HG03097 (cell line): ENCODE measurements around the gene FBXO5.
"Not testable (repeated sequence)": the region's sequence is repeated elsewhere in the genome, so short reads cannot be mapped to it uniquely, and the experiment has no call there.

Experiments
- ATAC-seq: cut with Tn5 transposase; IDR thresholded peaks from one replicate; pipeline ENCODE4 v1.9.1; 2021; ENCODE audit not compliant: unreplicated experiment, low FRiP score

Gene FBXO5

DNA sequence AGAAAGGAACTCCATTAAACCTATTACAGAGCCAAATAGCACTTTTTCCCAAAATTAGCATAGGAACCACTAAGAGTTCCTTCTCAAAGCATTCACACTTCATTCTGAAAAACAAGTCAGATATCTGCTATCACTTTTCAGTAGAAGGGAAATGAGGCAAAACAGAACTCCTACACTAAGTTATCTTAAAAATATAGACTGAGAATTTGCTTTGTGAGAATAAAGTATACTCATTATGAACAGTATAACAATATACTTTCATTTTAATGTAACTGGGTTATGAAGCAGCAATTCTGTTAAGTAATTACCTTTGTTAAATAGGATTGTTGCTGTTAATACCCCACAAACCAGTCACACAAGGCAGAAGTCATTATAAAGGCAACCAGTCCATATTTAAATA is 11.0 kb upstream of the FBXO5 start:
- ATAC-seq: no peak

DNA sequence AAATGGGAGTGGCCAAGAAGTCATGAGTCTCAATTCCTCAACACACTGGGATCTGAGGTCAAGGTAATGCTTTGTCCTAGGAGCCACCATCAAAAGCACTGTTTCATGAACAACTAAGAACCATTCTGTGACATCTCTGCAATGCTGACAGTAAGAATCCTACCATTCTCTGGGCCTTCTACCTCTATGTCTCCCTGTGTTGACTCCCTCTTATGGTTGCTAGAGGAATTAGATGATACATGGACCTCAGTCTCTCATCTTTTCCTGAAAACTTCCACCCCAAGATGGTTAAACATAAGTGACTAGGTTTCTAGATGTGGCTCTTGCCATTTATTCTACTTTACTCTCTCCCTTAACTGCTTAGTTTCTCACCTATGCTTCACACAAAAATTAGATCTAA is 10.6 kb upstream of the FBXO5 start:
- no peak for ATAC-seq

DNA sequence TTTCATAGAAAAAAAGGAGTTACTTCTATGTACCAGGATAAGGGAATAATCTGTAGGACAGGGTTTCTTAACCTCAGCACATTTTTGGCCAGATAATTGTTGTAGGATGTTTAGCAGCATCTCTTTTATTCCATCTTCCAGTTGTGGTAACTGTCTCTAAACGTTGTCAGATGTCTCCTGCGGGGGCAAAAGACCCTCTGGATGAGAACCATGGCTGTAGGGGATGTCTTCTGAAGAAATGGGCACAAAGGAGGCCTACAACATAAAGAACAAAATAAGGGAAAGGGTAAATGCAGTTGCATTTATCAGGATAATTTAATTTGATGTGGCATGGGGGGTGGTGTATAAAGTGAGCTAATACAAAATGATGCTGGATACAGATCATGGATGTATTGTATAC is 4.1 kb upstream of the FBXO5 start:
- ATAC-seq: no peak

DNA sequence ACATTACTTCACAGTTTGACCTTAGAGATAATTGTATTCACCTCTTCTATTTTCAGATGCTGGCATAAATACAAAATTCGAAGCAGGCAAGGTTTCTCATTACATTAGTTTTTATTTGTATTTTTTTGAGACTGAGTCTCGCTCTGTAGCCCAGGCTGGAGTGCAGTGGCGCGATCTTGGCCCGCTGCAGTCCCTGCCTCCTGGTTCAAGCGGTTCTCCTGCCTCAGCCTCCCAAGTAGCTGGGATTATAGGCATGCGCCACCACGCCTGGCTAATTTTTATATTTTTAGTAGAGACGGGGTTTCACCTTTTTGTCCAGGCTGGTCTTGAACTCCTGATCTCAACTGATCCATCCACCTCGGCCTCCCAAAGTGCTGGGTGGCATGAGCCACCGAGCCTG is 2.5 kb upstream of the FBXO5 start:
- not testable (repeated sequence) for ATAC-seq

DNA sequence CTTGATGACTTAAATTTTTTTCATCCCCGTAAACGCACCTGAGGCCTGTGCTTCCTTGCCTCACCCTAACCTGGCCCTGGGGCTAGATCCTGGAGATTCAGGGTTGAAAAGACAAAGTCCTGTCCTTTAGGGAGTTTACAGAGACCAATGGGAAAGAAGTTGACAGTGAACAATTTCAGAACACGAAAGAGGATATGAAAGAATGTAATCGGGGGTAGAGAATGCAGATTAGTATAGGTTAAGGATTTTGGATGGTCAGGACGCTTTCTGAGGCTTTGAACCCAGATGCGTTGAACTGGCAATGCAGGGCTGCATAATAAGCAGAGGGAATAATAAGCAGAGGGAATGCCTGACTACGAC is 1.7 kb upstream of the FBXO5 start:
- ATAC-seq: peak; percentile 25

DNA sequence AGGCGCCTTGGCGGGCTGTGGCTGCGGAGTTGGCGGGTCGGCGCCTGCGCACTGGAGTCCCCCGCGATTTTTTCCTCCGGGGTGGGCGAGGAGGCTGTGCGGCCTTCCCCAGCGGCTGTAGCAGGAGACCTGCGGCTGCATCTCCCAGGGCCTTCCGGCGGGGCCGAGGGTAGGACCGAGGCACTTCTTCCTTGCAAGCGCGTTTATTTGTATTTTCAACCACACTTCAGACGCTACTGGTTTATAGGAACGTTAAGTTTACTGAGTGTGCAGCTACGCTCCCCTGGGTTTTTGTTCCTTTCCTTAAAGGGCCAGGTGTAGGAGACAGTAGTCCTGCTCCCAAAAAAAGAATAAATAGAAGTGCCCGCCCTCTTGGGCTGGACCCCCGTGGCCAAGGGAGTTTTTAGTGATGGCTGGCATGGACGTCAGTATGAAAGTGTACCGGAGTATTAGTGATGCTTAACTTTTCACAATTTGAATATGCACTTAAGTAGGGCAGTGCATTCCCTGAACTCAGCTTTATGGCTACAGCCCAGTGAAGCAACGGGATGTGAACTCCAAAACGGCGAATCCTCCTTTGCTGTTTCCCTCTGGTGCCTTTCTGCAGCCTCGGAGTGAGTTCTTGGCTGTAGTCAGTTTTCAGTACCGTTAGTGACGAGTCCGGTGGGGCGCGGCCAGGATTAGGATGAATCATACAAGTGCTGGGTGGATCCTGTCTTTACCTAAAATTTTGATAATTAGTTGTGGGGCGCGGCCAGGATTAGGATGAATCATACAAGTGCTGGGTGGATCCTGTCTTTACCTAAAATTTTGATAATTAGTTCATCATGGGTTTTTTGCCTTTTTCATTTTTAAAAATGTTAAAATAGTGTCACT is 1.0 kb upstream of the FBXO5 start:
- ATAC-seq: peak; percentile 16

DNA sequence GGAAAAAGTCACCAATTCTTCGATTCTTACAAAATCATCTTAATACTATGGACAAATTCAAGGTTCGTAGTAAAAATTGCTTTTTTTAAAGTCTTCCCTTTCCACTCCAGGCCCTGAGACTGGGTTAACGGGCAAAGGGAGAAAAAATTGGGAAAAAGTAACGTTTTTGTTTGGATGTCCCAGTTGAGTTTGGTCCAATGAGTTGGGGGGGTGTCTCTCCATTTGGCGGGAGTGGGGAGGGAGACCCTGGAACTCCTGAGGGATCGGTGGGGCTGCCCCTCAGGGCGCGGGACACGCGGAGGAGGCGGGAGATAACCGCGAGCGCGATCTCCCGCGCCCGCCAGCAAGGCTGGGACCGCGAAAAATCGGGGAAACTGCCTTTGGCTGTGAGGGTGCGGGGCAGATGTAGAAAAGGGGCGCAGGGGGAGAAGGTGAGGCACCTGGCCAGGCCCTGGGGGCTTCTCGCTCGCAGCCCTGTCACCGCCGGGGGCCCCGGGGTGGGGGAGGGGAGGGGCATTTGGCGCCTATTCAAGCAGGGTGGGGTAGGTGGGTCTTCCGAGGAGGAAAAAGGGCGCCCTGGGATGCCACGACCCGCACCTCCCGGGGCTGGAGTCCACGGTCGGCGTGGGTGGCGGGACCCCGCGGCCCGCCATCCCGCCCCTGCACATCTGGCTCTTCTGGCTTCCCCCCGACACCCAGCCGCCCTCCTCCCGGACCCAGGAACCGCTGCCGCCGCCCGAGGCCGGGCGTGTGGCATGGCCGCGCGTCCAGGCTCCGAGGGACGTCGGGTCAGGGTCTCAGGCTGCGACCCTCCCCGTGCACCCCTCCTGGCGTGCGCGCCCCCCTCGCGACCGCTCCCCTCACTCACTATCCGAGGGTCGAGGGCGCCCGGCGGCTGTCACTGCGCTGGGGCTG is 595 bp downstream of the FBXO5 start:
- no peak for ATAC-seq

DNA sequence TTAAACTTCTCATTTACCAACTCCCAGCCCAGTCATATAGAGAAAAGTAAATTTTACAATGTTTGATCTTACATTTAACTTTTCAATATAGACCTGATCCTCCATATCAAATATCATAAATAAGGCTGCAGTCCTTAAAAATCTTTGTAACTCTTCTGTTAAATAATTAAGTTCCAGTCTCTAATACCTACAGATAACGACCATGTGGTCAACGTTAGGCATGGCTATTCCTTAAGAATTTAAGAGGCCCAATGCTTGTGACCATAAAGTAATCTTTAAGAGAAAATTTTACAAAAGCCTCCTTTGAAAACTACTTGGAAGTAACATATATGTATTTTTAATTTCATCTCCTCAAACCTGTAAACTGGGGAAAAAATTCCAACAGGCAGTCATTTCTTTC is 1.6 kb downstream of the FBXO5 start:
- no peak for ATAC-seq

DNA sequence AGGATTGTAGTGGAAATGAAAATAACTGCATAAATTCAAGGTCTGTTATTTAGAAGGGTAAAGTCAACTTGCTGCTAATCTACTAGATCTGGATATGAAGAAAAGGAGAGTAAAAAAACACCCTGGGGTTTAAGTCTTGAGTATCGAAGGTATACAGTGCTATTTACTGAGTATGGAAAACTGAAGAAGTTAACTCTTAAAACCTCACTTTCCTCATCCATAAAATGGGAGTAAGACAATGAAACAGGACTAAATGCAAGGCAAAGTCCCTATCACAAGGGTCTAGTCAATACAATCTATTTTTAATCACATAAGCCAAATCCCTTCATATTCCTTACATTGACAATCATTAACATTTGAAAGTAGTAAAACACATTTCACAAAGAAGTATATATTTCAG is 2.2 kb downstream of the FBXO5 start:
- no peak for ATAC-seq

DNA sequence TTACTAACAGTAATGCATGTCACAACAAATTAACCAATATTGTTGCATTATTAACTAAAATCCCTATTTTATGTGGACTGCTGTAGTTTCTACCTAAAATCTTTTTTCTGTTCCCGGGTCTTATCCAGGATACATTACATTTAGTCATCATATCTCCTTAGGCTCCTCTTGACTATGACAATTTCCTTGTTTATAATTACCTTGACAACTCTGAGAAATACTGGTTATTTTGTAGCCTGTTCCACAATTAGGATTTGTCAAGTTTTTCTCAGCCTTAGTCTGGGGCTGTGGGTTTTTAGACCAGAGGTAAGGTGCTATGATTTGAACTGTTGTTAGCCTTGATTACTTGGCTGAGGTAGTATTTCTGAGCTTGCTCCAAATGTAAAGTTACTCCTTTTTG is 3.7 kb downstream of the FBXO5 start:
- no peak for ATAC-seq

DNA sequence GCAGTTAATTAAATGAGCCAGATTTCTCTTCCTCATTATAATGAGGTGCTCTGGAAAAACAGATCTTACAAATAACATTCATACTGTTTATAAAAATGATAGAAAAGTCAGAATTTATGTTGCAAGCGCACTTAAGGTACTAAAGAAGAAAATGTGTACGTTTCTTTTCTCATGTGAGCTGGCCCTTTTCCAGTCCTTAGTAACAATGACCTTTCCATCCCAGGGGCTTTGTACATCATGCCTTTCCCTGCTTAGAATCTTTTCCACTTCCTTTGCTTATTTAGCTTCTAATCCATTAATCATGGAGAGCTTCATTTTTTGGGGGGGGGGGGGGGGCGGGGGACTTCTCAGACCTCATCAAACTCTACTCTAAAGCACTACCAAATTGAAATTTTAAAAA is 4.8 kb downstream of the FBXO5 start:
- ATAC-seq: no peak

DNA sequence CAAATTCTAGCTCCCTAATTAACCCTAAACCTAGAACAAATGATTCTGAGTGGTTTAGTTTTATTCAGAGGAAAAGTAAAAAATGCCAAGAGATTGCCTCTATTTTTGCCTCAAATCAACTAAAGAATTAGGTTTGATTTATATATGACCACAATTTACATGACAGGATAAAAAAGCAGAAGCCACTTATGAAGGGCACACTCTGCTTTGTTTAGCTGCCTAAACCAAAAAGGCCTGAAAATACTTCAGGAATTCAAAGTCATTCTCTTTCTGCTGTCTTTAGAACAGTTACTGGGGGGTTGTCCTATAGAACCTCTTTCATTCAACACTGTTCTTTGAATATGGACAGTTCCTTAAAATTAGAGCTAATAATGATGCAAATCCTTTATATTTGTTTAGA is 5.3 kb downstream of the FBXO5 start:
- ATAC-seq: no peak

DNA sequence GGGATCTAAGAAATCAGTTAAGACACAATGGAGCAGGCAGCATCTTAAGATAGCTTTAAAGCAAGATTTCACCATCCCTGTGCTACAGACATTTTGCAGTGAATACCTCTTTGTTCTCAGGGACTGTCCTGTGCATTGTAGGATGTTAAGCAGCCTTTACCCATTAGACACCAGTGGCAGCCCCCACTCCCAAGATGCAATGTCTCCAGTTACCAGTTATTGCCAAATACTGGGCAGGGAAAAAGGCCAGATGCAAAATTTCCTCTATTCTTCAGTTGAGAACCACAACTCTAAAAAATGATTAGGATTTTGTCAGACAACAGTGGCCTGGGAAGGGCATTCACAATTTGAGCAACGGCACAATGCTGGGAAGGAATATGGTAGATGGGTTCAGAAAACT is 6.1 kb downstream of the FBXO5 start:
- ATAC-seq: no peak

DNA sequence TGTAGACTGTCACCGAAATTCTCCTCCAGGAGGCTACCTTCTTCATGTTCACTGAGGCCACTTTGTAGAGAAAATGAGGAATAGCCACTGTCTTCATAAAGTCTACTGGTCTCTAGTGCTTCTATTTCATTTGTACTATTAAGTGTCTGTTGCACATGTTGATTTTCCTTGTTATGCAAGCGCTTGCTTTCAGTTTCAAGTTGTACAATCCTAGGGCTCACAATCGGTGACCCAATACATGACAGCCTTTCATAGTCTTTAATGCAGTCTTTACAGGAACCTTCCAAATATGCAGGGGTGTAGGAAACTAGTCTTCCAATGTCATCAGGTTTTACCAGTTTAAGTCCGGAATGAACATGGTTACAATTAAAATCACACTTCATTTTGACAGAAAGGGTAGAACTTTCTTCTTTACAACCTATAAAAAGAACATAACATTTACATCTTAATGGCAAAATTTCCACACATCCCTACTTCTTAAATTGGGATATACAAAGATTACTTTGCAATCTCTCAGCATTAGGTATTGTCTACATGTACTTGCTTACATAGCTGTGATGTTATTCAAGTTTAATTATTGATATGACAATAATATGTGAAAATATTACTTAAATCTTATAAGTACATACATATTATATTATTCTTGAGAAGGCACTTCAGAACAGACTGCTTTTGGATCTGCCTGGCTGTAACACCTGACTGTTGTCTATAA is 7.5 kb downstream of the FBXO5 start:
- ATAC-seq: peak; percentile 48

DNA sequence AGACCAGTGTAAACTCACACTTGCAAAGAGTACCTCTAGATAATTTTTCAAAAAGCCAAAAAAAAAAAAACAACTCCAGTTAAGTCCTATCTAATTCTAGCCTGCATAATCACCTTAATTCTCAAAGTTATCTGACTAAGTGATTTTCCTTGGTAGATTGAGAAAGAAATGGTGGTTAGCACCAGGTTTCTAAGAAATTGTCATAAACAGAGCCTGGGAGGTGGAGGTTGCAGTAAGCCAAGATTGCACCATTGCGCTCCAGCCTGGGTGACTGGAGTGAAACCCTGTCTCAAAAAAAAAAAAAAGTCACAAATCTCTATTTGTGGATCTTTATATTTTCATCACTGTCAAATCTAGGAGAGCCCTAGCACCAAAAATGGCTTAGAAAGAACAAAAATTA is 8.9 kb downstream of the FBXO5 start:
- ATAC-seq: no peak

DNA sequence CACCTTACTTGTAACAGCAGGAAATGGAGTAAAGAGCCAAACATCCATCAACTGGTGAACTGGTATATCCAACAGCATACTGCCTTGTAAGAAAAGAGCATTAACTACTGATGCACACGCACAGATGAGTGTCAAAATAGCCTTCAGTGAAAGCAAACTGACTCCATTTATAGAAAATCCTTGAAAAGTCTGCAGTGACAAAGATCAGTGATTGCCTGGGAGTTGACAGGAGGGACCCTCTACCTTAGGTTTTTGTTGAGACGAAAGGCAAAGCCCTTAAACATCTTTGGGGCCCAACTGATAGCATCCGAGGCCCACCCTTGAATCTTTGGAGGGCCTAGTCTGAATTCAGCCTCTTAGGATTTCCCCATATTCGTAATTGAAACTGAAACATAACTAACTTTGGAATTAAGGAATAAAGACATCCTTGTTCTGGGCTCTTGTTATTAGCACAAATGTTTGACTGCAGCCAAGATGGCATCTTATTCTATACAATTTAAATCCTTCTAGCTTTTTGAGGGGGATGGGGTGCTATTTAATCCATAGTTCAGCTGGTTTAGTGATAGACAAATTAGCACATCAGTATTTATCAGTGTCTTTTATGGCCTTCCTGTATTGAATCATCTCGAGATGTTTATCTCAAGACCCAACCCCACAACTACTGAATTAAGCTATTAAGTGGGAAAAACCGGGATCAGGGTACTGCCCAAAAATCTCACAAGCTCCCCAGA is 13.0 kb downstream of the FBXO5 start:
- no peak for ATAC-seq

DNA sequence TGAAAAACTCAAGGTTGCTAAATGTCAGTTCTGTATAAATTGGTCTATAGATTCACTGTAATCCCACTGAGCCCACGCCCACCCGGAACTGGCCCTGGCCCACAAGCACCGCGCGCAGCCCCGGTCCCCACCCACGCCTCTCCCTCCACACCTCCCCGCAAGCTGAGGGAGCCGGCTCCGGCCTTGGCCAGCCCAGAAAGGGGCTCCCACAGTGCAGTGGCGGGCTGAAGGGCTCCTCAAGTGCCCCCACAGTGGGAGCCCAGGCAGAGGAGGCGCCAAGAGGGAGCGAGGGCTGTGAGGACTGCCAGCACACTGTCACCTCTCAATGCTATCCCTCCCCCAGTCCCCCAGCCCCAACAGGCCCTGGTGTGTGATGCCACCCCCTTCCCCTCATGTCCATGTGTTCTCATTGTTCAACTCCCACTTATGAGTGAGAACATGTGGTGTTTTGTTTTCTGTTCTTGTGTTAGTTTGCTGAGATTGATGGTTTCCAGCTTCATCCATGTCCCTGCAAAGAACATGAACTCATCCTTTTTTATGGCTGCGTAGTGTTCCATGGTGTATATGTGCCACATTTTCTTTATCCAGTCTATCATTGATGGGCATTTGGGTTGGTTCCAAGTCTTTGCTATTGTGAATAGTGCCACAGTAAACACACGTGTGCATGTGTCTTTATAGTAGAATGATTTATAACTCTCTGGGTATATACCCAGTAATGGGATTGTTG is 16.5 kb downstream of the FBXO5 start:
- ATAC-seq: not testable (repeated sequence)

DNA sequence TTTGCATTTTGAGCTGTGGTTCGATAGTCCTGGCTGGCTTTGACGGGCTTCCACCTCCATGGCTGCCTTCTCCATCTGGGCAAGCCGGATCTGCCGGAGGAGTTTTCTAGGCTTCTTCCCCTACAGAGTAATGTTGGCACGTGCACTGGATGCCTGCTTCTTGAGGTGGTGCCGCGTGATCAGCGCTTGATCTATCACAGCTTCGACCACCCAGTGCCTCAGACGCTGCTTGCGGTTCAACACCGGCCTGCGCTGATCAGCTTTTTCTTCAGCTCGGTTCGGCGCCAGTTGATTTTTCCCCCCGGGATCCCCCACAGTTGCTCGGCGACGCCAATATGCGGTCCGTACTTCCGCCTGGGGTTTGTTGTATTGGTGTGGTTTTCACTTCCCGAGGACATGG is 23.5 kb downstream of the FBXO5 start:
- ATAC-seq: no peak

DNA sequence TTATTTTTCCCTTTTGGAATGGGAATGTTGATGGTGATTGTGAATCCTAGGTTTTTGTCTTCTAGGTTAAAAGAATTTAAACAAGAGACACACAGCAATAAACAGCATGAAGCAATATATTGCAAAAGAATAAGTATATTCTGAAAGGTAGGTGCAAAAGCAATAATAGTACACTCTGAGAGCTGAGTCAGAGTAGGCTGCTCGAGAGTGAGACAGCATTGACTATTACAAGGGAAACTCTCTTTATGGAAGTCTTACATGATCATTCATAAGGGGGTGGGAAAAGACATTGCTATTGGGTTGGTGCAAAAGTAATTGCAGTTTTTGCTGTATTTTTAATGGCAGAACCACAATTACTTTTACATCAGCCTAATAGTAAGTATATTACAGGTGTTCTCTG is 25.0 kb downstream of the FBXO5 start:
- ATAC-seq: no peak

DNA sequence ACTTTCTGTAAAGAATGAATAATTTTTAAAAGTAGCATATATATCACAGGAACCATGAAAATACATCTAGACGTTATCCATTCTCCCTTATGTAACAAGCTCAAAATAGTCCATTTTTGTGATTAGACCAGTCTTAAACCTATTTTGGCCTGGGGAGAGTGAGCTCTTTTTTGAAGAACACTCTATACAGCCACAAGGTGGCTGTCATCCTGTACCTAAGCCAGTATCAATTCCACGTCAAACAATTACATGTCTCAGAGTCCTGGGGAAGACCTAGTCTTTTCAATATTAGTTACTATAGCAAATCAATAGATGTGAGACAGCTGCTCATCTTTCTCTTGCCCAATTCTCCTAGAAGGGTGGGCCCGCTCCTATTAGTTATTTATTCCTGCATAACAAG is 28.4 kb downstream of the FBXO5 start:
- ATAC-seq: no peak
